HEK293 (cell line): ENCODE results near the gene PRR36.

Experiments
- MYNN ChIP-seq: fragments of 450-650 bp; formaldehyde crosslinking; IDR thresholded peaks from 2 replicates; pipeline ENCODE4 v1.5.1; 2016; ENCODE audit warnings: missing biosample characterization, missing genetic modification characterization, borderline replicate concordance
- ZBTB26 ChIP-seq: fragments of 450-650 bp; formaldehyde crosslinking; optimal IDR thresholded peaks from 2 replicates; pipeline ENCODE3; 2016; ENCODE audit warnings: missing biosample characterization, mild to moderate bottlenecking, missing genetic modification characterization
- ZBTB8A ChIP-seq: fragments of 450-650 bp; formaldehyde crosslinking; IDR thresholded peaks from 2 replicates; pipeline ENCODE4 v1.5.1; 2016; ENCODE audit warnings: missing biosample characterization, missing genetic modification characterization
- ZNF350 ChIP-seq: fragments of 450-650 bp; formaldehyde crosslinking; IDR thresholded peaks from 2 replicates; pipeline ENCODE4 v1.5.0; 2017; ENCODE audit warnings: missing biosample characterization, mild to moderate bottlenecking, missing genetic modification characterization
- ZNF549 ChIP-seq: fragments of 450-650 bp; IDR thresholded peaks from 2 replicates; pipeline ENCODE4 v1.5.1; 2018; ENCODE audit warnings: missing biosample characterization, missing genetic modification characterization, mild to moderate bottlenecking, inconsistent platforms, moderate library complexity
- ZNF629 ChIP-seq: fragments of 450-650 bp; formaldehyde crosslinking; IDR thresholded peaks from 2 replicates; pipeline ENCODE4 v1.5.1; 2017; ENCODE audit warnings: missing biosample characterization, missing genetic modification characterization
- TF ChIP-seq, protein P1 (sequence below): fragments of 450-650 bp; formaldehyde crosslinking; IDR thresholded peaks from 2 replicates; pipeline ENCODE4 v1.5.1; 2016; ENCODE audit warnings: missing biosample characterization, missing genetic modification characterization
- TF ChIP-seq, protein P2 (sequence below): fragments of 450-650 bp; formaldehyde crosslinking; IDR thresholded peaks from 2 replicates; pipeline ENCODE4 v1.5.1; 2016; ENCODE audit warnings: missing biosample characterization, missing genetic modification characterization
- TF ChIP-seq, protein P3 (sequence below): fragments of 450-650 bp; formaldehyde crosslinking; IDR thresholded peaks from 2 replicates; pipeline ENCODE4 v1.5.1; 2016; ENCODE audit warnings: missing biosample characterization, missing genetic modification characterization
- TF ChIP-seq, protein P4 (sequence below): fragments of 450-650 bp; IDR thresholded peaks from 2 replicates; pipeline ENCODE4 v1.5.1; 2018; ENCODE audit warnings: missing biosample characterization, mild to moderate bottlenecking, missing genetic modification characterization

DNA sequence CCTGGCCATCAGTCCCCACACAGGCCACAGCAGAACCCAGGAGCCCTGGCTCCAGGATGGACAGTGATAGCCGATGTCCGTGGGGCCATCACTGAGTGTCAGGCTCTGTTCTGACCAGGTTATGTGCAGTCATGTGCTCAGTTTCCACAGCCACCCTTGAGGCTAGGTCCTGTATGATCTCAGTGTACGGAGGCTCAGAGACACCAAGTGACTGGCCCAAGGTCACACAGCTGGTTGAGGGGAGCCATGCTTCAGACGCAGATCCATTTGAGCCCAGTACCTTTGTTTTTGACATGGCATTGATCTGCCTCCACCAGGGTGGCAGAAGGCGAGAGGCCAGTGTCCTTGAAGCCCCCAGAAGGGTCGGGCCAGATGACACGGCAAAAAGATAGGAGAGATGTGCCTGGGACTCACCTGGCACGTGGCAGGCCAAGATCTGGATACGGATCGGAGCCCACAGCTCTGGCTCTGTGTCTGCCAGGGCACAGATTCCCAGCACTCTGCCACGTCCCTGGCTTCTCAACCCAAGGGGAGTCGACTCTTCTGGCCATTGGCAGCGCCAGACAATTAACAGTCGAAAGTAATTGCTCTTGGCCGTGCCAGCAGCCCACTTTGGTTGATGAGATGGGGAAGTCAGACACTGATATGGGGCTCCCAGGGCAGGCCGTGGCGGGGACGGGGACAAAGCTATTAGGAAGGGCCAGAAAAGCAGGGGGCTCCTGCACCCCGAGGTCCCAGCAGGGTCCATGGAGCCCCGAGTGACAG, 28.6 kb downstream of the PRR36 start:
- TF ChIP-seq ZNF629 (no peak), ZNF549 (no peak), ZBTB8A (no peak), ZBTB26 (tag by site-specific recombination) (no peak), MYNN (no peak), ZNF350 (tag by site-specific recombination) (no peak)
- TF ChIP-seq, protein P1, sequence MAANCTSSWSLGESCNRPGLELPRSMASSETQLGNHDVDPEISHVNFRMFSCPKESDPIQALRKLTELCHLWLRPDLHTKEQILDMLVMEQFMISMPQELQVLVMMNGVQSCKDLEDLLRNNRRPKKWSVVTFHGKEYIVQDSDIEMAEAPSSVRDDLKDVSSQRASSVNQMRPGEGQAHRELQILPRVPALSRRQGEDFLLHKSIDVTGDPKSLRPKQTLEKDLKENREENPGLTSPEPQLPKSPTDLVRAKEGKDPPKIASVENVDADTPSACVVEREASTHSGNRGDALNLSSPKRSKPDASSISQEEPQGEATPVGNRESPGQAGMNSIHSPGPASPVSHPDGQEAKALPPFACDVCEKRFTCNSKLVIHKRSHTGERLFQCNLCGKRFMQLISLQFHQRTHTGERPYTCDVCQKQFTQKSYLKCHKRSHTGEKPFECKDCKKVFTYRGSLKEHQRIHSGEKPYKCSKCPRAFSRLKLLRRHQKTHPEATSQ (tag by site-specific recombination) = no peak
- TF ChIP-seq, protein P2, sequence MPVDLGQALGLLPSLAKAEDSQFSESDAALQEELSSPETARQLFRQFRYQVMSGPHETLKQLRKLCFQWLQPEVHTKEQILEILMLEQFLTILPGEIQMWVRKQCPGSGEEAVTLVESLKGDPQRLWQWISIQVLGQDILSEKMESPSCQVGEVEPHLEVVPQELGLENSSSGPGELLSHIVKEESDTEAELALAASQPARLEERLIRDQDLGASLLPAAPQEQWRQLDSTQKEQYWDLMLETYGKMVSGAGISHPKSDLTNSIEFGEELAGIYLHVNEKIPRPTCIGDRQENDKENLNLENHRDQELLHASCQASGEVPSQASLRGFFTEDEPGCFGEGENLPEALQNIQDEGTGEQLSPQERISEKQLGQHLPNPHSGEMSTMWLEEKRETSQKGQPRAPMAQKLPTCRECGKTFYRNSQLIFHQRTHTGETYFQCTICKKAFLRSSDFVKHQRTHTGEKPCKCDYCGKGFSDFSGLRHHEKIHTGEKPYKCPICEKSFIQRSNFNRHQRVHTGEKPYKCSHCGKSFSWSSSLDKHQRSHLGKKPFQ (tag by site-specific recombination) = no peak
- TF ChIP-seq, protein P3, sequence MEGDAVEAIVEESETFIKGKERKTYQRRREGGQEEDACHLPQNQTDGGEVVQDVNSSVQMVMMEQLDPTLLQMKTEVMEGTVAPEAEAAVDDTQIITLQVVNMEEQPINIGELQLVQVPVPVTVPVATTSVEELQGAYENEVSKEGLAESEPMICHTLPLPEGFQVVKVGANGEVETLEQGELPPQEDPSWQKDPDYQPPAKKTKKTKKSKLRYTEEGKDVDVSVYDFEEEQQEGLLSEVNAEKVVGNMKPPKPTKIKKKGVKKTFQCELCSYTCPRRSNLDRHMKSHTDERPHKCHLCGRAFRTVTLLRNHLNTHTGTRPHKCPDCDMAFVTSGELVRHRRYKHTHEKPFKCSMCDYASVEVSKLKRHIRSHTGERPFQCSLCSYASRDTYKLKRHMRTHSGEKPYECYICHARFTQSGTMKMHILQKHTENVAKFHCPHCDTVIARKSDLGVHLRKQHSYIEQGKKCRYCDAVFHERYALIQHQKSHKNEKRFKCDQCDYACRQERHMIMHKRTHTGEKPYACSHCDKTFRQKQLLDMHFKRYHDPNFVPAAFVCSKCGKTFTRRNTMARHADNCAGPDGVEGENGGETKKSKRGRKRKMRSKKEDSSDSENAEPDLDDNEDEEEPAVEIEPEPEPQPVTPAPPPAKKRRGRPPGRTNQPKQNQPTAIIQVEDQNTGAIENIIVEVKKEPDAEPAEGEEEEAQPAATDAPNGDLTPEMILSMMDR (tag by site-specific recombination) = no peak
- TF ChIP-seq, protein P4, sequence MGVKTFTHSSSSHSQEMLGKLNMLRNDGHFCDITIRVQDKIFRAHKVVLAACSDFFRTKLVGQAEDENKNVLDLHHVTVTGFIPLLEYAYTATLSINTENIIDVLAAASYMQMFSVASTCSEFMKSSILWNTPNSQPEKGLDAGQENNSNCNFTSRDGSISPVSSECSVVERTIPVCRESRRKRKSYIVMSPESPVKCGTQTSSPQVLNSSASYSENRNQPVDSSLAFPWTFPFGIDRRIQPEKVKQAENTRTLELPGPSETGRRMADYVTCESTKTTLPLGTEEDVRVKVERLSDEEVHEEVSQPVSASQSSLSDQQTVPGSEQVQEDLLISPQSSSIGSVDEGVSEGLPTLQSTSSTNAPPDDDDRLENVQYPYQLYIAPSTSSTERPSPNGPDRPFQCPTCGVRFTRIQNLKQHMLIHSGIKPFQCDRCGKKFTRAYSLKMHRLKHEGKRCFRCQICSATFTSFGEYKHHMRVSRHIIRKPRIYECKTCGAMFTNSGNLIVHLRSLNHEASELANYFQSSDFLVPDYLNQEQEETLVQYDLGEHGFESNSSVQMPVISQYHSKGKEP = no peak
